Stimulated activated CD4-positive, alpha-beta T cell treated with anti-CD3 and anti-CD28 coated beads, Interleukin-1b, Interleukin-23, amount 100 ng/mL, for 48 hours (primary cell): ENCODE data around the gene MYBPH.

Experiments used
- DNase-seq: peaks from one replicate; pipeline ENCODE4 v3.0.0-alpha.2; 2020

The MYBPH gene

GRCh38 chr1:203199816-203200571 is 24.4 kb upstream of the MYBPH start:
- no peak for DNase-seq

DNA sequence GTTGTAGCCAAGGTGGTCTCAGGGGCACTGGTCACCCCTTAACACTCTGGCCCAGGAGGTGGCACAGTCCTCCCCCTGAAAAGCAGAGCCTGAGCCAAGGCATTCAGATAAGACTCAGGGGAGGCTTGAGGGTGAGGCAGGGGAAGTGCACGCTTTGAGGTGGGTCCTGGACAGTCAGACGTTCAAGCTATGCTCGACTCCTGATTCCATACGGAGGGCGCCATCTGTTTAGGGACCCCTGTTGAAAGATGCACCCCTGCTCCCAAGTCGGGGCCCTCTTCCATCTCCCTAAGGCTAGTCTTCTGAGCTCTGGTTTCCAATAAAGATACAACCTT is 23.8 kb upstream of the MYBPH start:
- DNase-seq, result no peak

GRCh38 chr1:203199002-203199401 is 23.4 kb upstream of the MYBPH start:
- DNase-seq, result no peak

GRCh38 chr1:203197625-203198024 is 22.0 kb upstream of the MYBPH start:
- no peak for DNase-seq

GRCh38 chr1:203196371-203196770 is 20.7 kb upstream of the MYBPH start:
- no peak for DNase-seq

- DNase-seq, result no peak
Measured at GRCh38 chr1:203190949-203191348, 15.3 kb upstream of the MYBPH start.

DNA sequence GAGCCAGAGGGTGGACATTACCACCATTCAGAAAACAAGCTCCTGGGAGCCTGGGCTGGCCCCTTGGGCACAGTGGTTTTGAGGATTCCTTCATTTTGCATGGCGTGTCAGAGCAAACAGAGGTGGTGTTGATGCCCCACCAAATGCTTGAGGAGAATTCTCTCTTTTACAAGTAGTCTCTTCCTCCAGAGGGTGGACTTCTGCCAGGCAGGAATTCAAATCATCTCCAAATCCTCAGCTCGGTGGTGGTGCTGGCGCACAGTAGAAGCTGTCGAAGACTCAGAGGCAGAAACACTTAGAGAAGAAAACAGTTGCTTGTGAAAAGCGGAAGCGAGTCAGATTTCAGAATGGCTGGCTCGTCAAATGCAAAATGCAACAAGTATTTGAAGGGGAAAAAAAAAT is 14.3 kb upstream of the MYBPH start:
- no peak for DNase-seq

DNA sequence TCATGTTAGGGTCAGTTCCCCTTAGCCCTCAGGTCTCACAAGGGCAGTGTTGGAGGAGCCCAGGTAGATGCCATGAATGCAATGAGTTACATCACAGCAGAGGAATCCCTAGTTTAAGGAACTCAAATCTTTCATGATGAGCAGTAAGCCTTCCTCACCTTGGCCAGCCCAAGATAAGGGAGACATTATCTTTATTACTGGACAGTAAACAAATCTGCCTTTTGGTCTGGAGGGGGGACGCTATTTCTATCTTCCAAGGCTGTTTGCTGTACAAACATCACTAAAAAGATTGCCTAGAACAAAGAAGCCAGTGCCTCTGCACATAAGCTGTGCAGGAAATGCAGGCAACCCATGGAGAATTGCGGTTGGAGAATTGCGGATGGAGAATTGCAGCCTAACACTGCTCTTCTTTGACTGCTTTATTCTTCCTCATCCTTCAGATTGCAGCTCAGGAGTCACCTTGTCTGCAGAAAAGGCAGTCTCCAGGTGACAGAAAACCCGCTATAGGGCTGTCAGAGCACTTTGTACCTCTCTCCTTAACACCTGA is 13.1 kb upstream of the MYBPH start:
- DNase-seq, result no peak

DNA sequence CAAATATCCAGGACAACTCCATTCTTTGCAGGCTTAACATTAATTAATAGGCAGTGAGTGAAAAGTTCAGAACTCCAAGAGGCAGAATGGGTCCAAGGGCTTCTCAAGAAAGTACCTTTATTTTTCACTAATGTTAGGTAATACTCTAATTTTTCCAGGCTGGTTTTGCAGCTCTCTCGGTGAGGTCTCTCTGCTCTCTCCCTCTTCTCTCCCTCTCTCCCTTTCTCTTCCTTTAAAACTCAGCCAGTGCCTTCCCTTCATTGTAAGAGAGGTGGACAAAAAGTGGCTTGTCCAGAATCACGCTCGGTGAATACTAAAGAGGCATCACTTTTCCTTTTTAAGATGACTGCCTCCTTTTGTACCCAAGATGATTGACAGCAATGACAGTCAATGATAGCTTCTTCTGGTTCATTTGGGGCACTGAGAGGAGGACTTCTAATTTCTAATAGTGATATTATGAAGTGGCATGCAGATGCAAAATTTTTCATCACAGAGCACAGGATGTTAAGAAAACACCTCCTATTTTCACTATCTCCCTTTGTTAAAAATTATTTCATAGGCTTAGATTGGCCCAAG is 12.2 kb upstream of the MYBPH start:
- no peak for DNase-seq

GRCh38 chr1:203187304-203187685 is 11.7 kb upstream of the MYBPH start:
- no peak for DNase-seq

- DNase-seq, result no peak
Measured at GRCh38 chr1:203186446-203187303, 11.0 kb upstream of the MYBPH start, which contains the start of gene CHI3L1. Gene CHI3L1 (minus strand): TSS chr1:203186704. CDS start chr1:203186623, 81 bp downstream.

DNA sequence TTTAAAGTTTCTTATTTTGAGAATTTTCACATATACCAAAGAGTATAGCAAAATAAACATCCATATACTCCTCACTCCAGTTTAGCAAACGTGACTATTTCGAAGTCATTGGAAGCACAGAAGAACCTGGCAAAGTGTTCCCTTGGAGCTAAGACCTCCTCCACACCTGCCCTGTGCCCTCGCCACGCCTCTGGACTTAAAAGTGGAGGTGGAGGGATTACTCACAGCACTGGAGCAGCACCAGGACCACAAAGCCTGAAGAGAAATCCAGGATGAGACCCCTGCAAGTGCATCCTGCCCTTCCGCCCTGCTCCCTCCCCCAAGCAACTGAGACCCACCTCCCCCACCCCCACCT is 10.4 kb upstream of the MYBPH start:
- DNase-seq, result no peak

GRCh38 chr1:203185585-203185984 is 10.0 kb upstream of the MYBPH start:
- no peak for DNase-seq

- DNase-seq, result no peak
Measured at GRCh38 chr1:203185061-203185461, 9.4 kb upstream of the MYBPH start.

- no peak for DNase-seq
Measured at GRCh38 chr1:203184467-203184866, 8.8 kb upstream of the MYBPH start.

GRCh38 chr1:203183828-203184227 is 8.2 kb upstream of the MYBPH start:
- no peak for DNase-seq

DNA sequence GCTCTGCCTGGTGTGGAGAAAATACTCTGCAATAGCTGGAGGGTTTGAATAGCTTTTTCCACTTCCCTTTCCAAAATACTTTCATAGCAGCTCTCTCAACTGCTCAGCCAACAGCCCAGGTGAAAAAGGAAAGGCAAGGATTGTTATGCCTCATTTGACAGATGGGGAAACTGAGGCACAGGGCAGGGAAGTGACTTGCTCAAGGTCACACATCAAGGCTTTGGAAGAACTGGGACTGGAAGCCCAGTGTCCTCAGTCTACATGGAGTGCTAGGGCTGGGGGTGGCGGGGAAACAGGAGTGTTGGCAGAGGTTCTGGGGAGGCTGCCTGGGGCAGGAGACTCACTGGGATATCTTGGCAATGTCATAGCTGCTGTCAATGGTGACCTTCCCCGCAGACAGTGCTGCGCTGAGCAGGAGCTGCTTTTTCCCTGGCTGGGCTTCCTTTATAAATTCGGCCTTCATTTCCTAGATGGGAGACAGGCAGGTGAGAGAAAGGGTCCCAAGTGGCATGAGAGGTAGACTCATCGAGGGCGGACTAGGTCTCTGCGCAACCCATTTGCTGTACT is 6.8 kb upstream of the MYBPH start:
- DNase-seq, result no peak

DNA sequence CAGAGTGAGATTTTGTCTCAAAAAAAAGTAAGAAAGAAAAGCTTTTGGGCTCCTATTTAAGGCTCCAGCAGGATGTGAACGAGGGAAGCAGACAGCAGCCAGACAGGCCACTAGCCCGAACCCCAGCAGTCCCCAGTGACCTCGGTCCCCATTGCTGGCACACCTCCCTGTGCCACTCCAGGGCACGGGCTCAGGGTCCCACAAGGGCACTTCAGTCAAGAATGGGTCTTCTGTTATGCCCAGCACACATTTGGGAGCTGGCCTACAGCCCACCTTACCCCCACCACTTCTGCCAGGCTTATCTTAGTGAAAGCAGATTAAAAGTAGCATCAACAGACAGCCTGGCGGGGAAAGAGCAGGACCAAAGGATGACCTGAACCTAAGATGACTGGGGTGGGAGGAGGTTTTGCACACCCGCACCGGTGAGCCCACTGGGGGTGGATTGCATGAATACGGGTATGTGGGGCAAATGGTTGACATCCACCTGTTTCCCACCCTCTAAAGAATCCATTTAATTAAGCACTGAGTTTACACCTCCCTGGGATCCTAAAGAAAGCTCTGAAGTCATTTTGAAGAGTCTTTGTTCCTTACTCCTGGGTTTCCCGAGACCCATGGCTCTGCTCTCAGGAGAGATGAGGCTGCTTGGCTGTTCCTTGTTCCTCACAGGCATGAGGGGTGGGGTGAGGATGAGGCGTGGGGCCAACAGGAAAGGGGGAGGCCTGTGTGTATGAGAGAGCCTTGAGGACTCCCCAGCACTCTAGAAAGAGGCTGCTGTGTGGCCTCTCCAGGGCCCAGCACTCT is 6.2 kb upstream of the MYBPH start:
- DNase-seq, result no peak

DNA sequence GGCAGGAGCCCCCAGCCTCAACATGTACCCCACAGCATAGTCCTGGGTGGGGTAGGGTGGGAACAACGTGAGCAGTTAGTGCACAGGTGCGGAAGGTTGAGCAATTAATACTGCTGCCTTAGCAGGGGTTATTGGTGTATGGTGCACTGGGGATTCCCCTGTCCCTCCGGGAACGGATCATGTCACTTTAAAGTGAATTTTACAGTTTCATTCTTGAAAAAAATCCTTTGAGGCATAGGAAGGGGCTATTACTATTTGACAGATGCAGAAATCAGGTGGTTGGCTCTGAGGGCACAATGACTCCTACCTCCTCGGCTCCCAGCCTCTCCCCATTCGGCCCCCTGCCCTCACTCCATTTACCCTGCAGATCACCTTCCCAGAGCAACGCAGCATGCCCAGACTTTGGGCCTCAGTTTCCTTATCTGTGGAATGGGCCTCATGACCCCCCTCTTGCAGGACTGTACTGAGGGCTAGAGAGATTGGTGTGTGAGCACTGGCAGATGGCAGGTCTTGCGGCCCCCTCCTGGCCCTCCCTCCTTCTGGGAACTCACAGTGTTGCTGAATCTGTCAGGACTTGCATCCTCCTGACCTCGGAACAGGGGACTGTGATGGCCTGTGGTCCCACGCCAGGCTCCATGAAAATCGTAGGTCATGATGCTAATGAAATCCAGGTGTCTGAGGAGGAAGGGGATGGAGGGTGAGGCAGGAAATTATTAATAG is 5.1 kb upstream of the MYBPH start:
- no peak for DNase-seq

- DNase-seq, result no peak
Measured at GRCh38 chr1:203179667-203180005, 4.0 kb upstream of the MYBPH start.

DNA sequence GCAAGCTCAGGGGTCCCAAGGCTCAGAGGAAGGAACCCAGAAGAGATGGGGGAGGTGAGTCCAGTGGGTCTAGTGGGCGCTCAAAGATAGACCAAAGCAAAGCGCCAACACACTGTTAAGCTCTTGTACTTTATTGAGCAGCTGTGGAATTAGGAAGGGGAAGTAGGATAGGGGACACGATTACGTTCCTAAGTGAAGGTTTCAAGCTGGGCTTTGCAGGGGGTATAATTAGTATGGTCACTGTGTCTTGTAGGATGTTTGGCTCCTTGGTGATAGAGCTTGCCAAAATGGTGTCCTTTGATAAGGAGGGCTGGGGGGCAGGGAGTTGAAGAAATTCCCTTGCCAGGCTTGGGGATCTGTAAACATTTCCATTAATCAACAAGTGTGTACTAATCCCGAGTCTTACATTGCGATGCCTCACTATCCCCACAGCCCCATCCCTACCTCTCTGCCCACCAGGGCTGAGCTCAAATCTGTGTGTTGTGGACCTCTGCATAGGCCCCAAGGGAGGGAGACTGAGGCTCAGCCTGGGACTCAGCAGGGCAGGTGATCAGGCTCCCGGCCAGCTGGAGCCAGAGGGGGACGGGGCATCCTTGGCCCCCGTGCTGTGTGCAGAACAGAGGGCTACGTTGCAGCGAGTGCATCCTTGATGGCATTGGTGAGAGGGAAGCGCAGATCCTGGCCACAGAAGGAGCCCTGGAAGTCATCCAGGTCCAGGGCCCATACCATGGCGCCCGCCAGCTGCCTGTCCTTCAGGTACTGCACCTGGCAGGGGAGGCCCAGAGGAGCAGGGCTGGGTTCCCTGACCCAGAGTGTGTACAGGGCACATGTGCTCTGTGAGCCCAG is 3.4 kb upstream of the MYBPH start:
- DNase-seq, result no peak
